HepG2 (cell line): Measurements from ENCODE around the gene EGFR. TPM values are rescaled to one million over a fixed set of nuclear protein-coding genes. Genes with fewer than 3 reads are reported as not detected.

ENCODE experiments used
- ARHGAP35 ChIP-seq: sonication (generic); formaldehyde crosslinking; IDR thresholded peaks from 2 replicates; pipeline ENCODE4 v1.9.0; 2022; ENCODE audit warnings: mild to moderate bottlenecking, inconsistent platforms, moderate library complexity, missing genetic modification reagents, borderline replicate concordance
- BRD4 ChIP-seq: sonication (generic); formaldehyde crosslinking; IDR thresholded peaks from 2 replicates; pipeline ENCODE4 v1.4.0; 2020; ENCODE audit warnings: missing genetic modification reagents
- IKZF4 ChIP-seq: sonication (generic); formaldehyde crosslinking; IDR thresholded peaks from 2 replicates; pipeline ENCODE4 v1.5.1; 2020; ENCODE audit warnings: borderline replicate concordance, mild to moderate bottlenecking, low read depth, missing genetic modification reagents; ENCODE audit errors: not compliant biosample characterization
- MED8 ChIP-seq: sonication (generic); formaldehyde crosslinking; IDR thresholded peaks from 2 replicates; pipeline ENCODE4 v1.8.1; 2023; ENCODE audit warnings: mild to moderate bottlenecking, missing genetic modification reagents; ENCODE audit not compliant: insufficient replicate concordance
- RBM39 ChIP-seq: fragments of 200-400 bp; formaldehyde crosslinking; IDR thresholded peaks from one replicate; pipeline ENCODE4 v1.6.1; 2018; ENCODE audit warnings: antibody characterized with exemption, mild to moderate bottlenecking, low read depth, low read length; ENCODE audit not compliant: poor library complexity, severe bottlenecking
- SIX4 ChIP-seq: sonication (generic); formaldehyde crosslinking; IDR thresholded peaks from 2 replicates; pipeline ENCODE4 v1.4.0; 2020; ENCODE audit warnings: missing genetic modification reagents
- SOX6 ChIP-seq, 2 experiments: fragments of 450-650 bp in 1 of 2; sonication (generic) in 1 of 2; formaldehyde crosslinking in 1 of 2; IDR thresholded peaks; 2 replicates each; pipeline versions ENCODE4 v1.4.0 to v1.6.1; 2017 to 2020; ENCODE audit warnings: antibody characterized with exemption in 1 of 2, mild to moderate bottlenecking in 1 of 2, missing genetic modification reagents in 1 of 2
- YY1 ChIP-seq: IDR thresholded peaks from 2 replicates; pipeline ENCODE4 v1.6.1; 2011; ENCODE audit warnings: low read length, low read depth, moderate library complexity, mild to moderate bottlenecking; ENCODE audit not compliant: insufficient read depth, insufficient replicate concordance
- ZEB1 ChIP-seq: IDR thresholded peaks from 2 replicates; pipeline ENCODE4 v1.6.1; 2012; ENCODE audit warnings: mild to moderate bottlenecking, low read depth, inconsistent platforms; ENCODE audit not compliant: insufficient replicate concordance
- ZFX ChIP-seq: sonication (generic); formaldehyde crosslinking; IDR thresholded peaks from 2 replicates; pipeline ENCODE4 v1.4.0; 2020; ENCODE audit warnings: mild to moderate bottlenecking, low read depth, missing genetic modification reagents, moderate library complexity
- ZNF205 ChIP-seq: IDR thresholded peaks from 2 replicates; pipeline ENCODE4 v1.6.1; 2018; ENCODE audit warnings: missing biosample characterization, missing genetic modification reagents
- ZNF207 ChIP-seq: fragments of 450-650 bp; IDR thresholded peaks from 2 replicates; pipeline ENCODE4 v1.6.1; 2016; ENCODE audit warnings: antibody characterized with exemption, borderline replicate concordance
- ZNF264 ChIP-seq: sonication (generic); formaldehyde crosslinking; IDR thresholded peaks from 2 replicates; pipeline ENCODE4 v1.4.0; 2020; ENCODE audit warnings: missing genetic modification reagents
- ZSCAN5A ChIP-seq: sonication (generic); formaldehyde crosslinking; IDR thresholded peaks from 2 replicates; pipeline ENCODE4 v1.8.0; 2022; ENCODE audit warnings: mild to moderate bottlenecking, missing genetic modification reagents, borderline replicate concordance
- polyA plus RNA-seq, 8 experiments: library from polyadenylated mRNA; depleted of rRNA in 3 of 8; stranded (reverse) in 7 of 8; unstranded in 1 of 8; fragments of >200 nt; fragmentation: Illumina TruSeq in 4 of 8; extraction: Trizol in 4 of 8; gene quantifications; 2 replicates each; pipeline versions ENCODE4 v1.2.1 to v1.2.3, GENCODE V29; 2011 to 2016; ENCODE audit warnings: low read depth in 4 of 8, missing spikeins in 1 of 8, mixed read lengths in 1 of 8; ENCODE audit not compliant: insufficient read depth in 1 of 8
- total RNA-seq, 5 experiments: library from RNA; depleted of rRNA; stranded (reverse); fragments of >200 nt; fragmentation: Illumina TruSeq; extraction: Trizol; gene quantifications; 2 replicates each; pipeline ENCODE4 v1.2.3, GENCODE V29; 2016; ENCODE audit warnings: low read depth in 1 of 5
- TF ChIP-seq, protein P1 (sequence below): sonication (generic); formaldehyde crosslinking; IDR thresholded peaks from 2 replicates; pipeline ENCODE4 v1.5.0; 2020; ENCODE audit warnings: missing genetic modification reagents, mild to moderate bottlenecking, borderline replicate concordance
- TF ChIP-seq, protein P2 (sequence below), 2 experiments: sonication (generic) in 1 of 2; formaldehyde crosslinking in 1 of 2; IDR thresholded peaks; 2 replicates each; pipeline versions ENCODE4 v1.5.1 to v1.6.1; 2011 to 2020; ENCODE audit warnings: borderline replicate concordance in 1 of 2, low read depth in 1 of 2, low read length in 1 of 2, mild to moderate bottlenecking in 1 of 2, missing genetic modification reagents in 1 of 2, moderate library complexity in 1 of 2
- TF ChIP-seq, protein P3 (sequence below): sonication (generic); formaldehyde crosslinking; IDR thresholded peaks from 2 replicates; pipeline ENCODE4 v1.8.1; 2023; ENCODE audit warnings: missing genetic modification reagents, mild to moderate bottlenecking, borderline replicate concordance
- TF ChIP-seq, protein P4 (sequence below): sonication (generic); formaldehyde crosslinking; IDR thresholded peaks from 2 replicates; pipeline ENCODE4 v1.8.0; 2022; ENCODE audit warnings: mild to moderate bottlenecking, missing genetic modification reagents, moderate library complexity

The EGFR gene
- total and polyA plus RNA-seq, 2 of the 13 experiments (the other 11 are each of a cell fraction or from before 2014, with no cell fraction given), result 7.0 to 10.0 TPM

DNA sequence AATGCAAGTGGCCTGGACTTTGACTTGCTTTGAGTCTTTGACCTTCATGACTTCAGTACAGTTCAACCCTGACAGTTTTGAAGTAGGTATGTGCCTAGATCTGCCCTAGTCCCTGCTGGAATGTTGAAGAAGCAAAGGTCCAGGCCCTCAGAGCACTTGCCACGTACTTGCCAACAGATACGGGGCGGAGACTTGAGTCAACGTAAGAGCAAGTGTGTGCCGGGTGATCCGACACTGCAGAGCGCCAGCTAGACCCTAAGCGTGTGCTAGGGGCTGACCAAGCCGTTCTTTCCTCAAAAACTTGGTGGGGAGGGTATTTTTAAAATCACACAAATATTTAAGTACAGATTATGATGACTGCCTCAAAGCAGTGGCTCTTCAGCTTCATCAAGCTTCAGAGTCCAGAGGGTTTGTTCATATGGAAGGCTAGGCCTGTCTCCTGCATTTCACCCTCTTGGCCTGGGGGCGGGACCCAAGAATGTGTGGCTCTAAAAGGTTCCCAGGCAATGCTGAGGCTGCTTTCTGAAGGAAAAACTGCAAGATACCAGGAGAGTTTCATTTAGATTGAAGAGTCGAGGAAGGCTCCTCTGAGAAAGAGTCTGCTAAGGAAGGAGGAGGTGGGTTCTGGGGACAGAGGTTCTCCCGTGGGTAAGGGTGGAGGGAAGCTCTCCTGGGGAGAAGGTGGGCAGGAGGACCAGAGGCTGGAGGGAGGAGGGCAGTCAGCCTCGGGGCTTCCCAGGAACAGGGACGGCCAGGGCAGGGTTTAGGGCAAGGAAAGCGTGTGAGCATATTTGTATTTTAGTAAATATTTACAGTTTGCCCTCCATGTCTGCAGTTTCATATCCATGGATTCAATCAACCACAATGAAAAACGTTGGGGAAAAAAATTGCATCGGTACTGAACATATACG is 160.3 kb downstream of the EGFR start (continued):
- TF ChIP-seq, protein P1, sequence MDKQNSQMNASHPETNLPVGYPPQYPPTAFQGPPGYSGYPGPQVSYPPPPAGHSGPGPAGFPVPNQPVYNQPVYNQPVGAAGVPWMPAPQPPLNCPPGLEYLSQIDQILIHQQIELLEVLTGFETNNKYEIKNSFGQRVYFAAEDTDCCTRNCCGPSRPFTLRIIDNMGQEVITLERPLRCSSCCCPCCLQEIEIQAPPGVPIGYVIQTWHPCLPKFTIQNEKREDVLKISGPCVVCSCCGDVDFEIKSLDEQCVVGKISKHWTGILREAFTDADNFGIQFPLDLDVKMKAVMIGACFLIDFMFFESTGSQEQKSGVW (CRISPR knock-in tag), result no peak
- TF ChIP-seq IKZF4 (CRISPR knock-in tag) (no peak), ZFX (CRISPR knock-in tag) (peak; percentile 88), MED8 (CRISPR knock-in tag) (peak; percentile 88), BRD4 (CRISPR knock-in tag) (peak; percentile 55; the same call in 1 of the 2 replicates), SIX4 (CRISPR knock-in tag) (0 out of 2 replicates have a peak, but pooled peaks have one; percentile 74), RBM39 (no peak), SOX6 (IDR thresholded peaks at IDR 0.05) (no peak), SOX6 (CRISPR knock-in tag; IDR thresholded peaks at IDR 0.05) (peak; percentile 85), ZNF264 (CRISPR knock-in tag) (no peak), ARHGAP35 (CRISPR knock-in tag) (0 out of 2 replicates have a peak, but pooled peaks have one; percentile 32), ZSCAN5A (peak; percentile 50; the same call in 1 of the 2 replicates), ZNF205 (CRISPR knock-in tag) (peak; percentile 100), YY1 (peak; percentile 21), ZNF207 (no peak), ZEB1 (peak; percentile 71)
- TF ChIP-seq, protein P2, sequence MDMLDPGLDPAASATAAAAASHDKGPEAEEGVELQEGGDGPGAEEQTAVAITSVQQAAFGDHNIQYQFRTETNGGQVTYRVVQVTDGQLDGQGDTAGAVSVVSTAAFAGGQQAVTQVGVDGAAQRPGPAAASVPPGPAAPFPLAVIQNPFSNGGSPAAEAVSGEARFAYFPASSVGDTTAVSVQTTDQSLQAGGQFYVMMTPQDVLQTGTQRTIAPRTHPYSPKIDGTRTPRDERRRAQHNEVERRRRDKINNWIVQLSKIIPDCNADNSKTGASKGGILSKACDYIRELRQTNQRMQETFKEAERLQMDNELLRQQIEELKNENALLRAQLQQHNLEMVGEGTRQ (IDR thresholded peaks at IDR 0.05; ENCODE audit: low read depth, low read length), result no peak
- TF ChIP-seq, protein P2 (CRISPR knock-in tag; IDR thresholded peaks at IDR 0.05; ENCODE audit: borderline replicate concordance), result no peak
- TF ChIP-seq, protein P3, sequence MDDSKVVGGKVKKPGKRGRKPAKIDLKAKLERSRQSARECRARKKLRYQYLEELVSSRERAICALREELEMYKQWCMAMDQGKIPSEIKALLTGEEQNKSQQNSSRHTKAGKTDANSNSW (CRISPR knock-in tag), result no peak
- TF ChIP-seq, protein P4, sequence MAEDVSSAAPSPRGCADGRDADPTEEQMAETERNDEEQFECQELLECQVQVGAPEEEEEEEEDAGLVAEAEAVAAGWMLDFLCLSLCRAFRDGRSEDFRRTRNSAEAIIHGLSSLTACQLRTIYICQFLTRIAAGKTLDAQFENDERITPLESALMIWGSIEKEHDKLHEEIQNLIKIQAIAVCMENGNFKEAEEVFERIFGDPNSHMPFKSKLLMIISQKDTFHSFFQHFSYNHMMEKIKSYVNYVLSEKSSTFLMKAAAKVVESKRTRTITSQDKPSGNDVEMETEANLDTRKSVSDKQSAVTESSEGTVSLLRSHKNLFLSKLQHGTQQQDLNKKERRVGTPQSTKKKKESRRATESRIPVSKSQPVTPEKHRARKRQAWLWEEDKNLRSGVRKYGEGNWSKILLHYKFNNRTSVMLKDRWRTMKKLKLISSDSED (CRISPR knock-in tag), result no peak
